Smooth muscle cell (in vitro differentiated cells): ENCODE results near the gene CNTN1. TPM values are rescaled to one million over a fixed set of nuclear protein-coding genes. Genes with fewer than 3 reads are reported as not detected.

Experiments used
- DNase-seq: peaks from one replicate; lab custom pipeline; 2025; ENCODE audit not compliant: unreplicated experiment; lab: John Stamatoyannopoulos, UW
- H2AFZ ChIP-seq: fragments of 200-600 bp; sonication (generic); 2 replicates; pipeline ENCODE4 v1.6.0; 2016; ENCODE audit warnings: antibody characterized with exemption, low read depth, mild to moderate bottlenecking
- H3F3A ChIP-seq: fragments of 200-600 bp; sonication (generic); 2 replicates; pipeline ENCODE4 v1.6.0; 2017; ENCODE audit warnings: antibody characterized with exemption, low read depth
- H3K27ac ChIP-seq: fragments of 200-600 bp; sonication (generic); 2 replicates; pipeline ENCODE4 v1.5.1; 2016; ENCODE audit warnings: low read depth, mild to moderate bottlenecking
- H3K27me3 ChIP-seq: fragments of 200-600 bp; sonication (generic); 2 replicates; pipeline ENCODE4 v1.6.1; 2016; ENCODE audit warnings: low read depth, mild to moderate bottlenecking
- H3K36me3 ChIP-seq: fragments of 200-600 bp; sonication (generic); 2 replicates; pipeline ENCODE4 v1.5.1; 2016; ENCODE audit warnings: low read depth
- H3K4me1 ChIP-seq: fragments of 200-600 bp; sonication (generic); 2 replicates; pipeline ENCODE4 v1.5.1; 2016; ENCODE audit warnings: low read depth
- H3K4me2 ChIP-seq: fragments of 200-600 bp; sonication (generic); 2 replicates; pipeline ENCODE4 v1.6.0; 2016; ENCODE audit warnings: mild to moderate bottlenecking
- H3K4me3 ChIP-seq: fragments of 200-600 bp; sonication (generic); 2 replicates; pipeline ENCODE4 v1.5.1; 2016; ENCODE audit warnings: mild to moderate bottlenecking
- H3K79me2 ChIP-seq: fragments of 200-600 bp; sonication (generic); 2 replicates; pipeline ENCODE4 v1.6.0; 2016; ENCODE audit warnings: low read depth, mild to moderate bottlenecking
- H3K9ac ChIP-seq: fragments of 200-600 bp; sonication (generic); 2 replicates; pipeline ENCODE4 v1.6.0; 2016; ENCODE audit warnings: low read depth
- H3K9me3 ChIP-seq: fragments of 200-600 bp; sonication (generic); replicated peaks from 2 replicates; pipeline ENCODE4 v1.5.1; 2016; ENCODE audit warnings: low read depth
- H4K20me1 ChIP-seq: fragments of 200-600 bp; sonication (generic); 2 replicates; pipeline ENCODE4 v1.6.0; 2016; ENCODE audit warnings: low read depth
- WGBS: methylation state at CpG from one replicate; pipeline ENCODE4 v1.1.7; 2016; ENCODE audit warnings: low lambda C conversion rate; 5-methylcytosine and 5-hydroxymethylcytosine counted together
- polyA plus RNA-seq: library from polyadenylated mRNA; unstranded; fragments of >200 nt; fragmentation: Nextera tagmentation; extraction: Ambion mirVana; gene quantifications from 2 replicates; pipeline ENCODE4 v1.2.1, GENCODE V29; 2016
- total RNA-seq: library from RNA; depleted of rRNA; stranded (reverse); fragments of >200 nt; gene quantifications from 2 replicates; pipeline ENCODE4 v1.2.3, GENCODE V29; 2014
- TF ChIP-seq, protein P1 (sequence below): fragments of 200-600 bp; sonication (generic); IDR thresholded peaks from 2 replicates; pipeline ENCODE4 v1.5.1; 2017; ENCODE audit warnings: borderline replicate concordance, mild to moderate bottlenecking, antibody characterized with exemption; ENCODE audit not compliant: insufficient read depth, poor library complexity, severe bottlenecking

The CNTN1 gene
- total and polyA plus RNA-seq, 2 experiments from 2014 or later, result 0.37 to 0.94 TPM

DNA sequence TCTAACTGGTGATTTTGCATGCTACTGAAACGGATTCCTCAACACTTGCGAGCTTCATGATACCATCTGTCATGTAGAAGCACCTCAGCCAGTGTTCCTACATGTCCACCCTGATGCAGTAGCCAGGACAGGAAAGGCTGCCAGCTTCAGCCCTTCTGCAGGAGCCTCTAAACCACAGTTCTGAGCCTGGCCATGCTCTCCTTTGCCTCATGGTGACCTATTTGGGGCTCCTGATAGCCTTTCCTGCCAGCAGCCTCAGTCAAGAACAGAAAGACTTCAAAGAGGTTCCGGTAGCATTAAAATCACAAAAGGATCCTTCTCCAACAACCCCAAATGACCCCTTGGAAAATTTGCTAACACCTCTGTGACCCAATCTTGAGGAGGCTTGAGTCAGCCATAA, 96.0 kb downstream of the CNTN1 start:
- H3K27ac ChIP-seq, result no peak overlapping the region
- no peak overlapping the region for H3K4me3 ChIP-seq
- H2AFZ ChIP-seq, result no peak overlapping the region
- TF ChIP-seq, protein P1, sequence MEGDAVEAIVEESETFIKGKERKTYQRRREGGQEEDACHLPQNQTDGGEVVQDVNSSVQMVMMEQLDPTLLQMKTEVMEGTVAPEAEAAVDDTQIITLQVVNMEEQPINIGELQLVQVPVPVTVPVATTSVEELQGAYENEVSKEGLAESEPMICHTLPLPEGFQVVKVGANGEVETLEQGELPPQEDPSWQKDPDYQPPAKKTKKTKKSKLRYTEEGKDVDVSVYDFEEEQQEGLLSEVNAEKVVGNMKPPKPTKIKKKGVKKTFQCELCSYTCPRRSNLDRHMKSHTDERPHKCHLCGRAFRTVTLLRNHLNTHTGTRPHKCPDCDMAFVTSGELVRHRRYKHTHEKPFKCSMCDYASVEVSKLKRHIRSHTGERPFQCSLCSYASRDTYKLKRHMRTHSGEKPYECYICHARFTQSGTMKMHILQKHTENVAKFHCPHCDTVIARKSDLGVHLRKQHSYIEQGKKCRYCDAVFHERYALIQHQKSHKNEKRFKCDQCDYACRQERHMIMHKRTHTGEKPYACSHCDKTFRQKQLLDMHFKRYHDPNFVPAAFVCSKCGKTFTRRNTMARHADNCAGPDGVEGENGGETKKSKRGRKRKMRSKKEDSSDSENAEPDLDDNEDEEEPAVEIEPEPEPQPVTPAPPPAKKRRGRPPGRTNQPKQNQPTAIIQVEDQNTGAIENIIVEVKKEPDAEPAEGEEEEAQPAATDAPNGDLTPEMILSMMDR, result no peak
- H3K4me2 ChIP-seq, result no peak overlapping the region
- H4K20me1 ChIP-seq, result no peaks in the 10 kb centered on the region
- DNase-seq, result no peak
- no peaks in the 10 kb centered on the region for H3K36me3 ChIP-seq
- no peaks in the 10 kb centered on the region for H3K79me2 ChIP-seq
- no peaks in the 10 kb centered on the region for H3F3A ChIP-seq
- H3K9me3 ChIP-seq, result no peaks in the 10 kb centered on the region
- no peak overlapping the region for H3K9ac ChIP-seq
- no peaks in the 10 kb centered on the region for H3K27me3 ChIP-seq
- 63% methylated on average over 3 of the region's 3 CpGs for WGBS
- peaks cover 5% of the 10 kb centered on the region for H3K4me1 ChIP-seq

DNA sequence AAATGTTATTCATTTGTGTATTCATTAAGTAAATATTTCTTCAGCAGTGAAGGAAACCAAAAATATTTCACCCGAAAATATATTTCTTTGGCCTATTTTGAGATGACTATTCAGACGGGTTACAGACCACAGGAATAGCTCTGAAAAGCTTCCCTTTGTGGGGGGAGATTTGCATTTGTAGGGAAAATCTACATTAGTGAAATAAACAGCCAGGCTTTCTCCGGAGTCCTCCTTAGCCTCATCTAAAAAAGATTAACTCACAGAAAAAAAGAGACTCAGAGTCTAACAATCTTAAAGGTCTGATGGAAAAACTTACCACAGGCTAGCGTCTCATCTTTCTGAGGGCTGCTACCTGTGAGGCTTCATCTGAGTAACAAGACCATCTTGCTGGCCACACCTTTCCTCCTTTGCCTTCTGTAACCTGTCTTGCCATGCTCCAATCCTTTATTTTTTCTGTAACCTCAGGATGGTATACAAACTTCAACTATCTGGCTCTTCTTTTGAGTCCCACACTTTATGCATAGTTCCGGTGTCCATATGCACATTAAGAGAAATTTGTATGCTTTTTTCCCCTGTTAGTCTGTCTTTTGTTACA, 100.7 kb downstream of the CNTN1 start:
- no peak for DNase-seq
- H3K9me3 ChIP-seq, result no peaks in the 10 kb centered on the region
- TF ChIP-seq, protein P1, result no peak
- no peak overlapping the region for H3K4me3 ChIP-seq
- no peak overlapping the region for H3K27ac ChIP-seq
- H3K79me2 ChIP-seq, result no peaks in the 10 kb centered on the region
- H3K4me2 ChIP-seq, result no peak overlapping the region
- no peaks in the 10 kb centered on the region for H3K36me3 ChIP-seq
- H2AFZ ChIP-seq, result peak overlapping the region; percentile 80
- H4K20me1 ChIP-seq, result no peaks in the 10 kb centered on the region
- H3K9ac ChIP-seq, result no peak overlapping the region
- no peaks in the 10 kb centered on the region for H3F3A ChIP-seq
- peaks cover 5% of the 10 kb centered on the region for H3K4me1 ChIP-seq
- 30% methylated on average over 5 of the region's 5 CpGs for WGBS
- no peaks in the 10 kb centered on the region for H3K27me3 ChIP-seq

DNA sequence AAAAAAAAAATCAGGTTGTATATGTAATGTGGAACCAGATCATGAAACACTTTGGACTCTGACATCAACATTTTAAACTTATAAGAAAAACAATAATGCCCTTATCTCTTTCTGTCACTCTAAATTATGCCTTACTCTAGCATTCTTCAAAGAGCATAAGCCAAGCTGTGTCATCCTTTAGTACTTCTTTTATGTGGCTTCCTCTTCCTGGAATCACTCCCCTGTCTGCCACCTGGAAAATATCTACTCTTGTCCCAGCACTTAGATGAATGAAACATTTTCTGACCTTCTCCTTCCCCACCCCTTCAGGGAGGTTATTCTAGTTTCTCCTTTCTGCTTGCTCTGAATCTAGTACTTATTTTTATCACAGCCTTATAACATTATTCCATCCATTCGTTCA, 101.2 kb downstream of the CNTN1 start:
- Histone ChIP-seq H3K4me1 (peaks cover 5% of the 10 kb centered on the region), H3K4me2 (no peak overlapping the region), H3K27ac (no peak overlapping the region), H3K9me3 (no peaks in the 10 kb centered on the region), H4K20me1 (no peaks in the 10 kb centered on the region), H3K36me3 (no peaks in the 10 kb centered on the region), H2AFZ (no peak overlapping the region), H3K79me2 (no peaks in the 10 kb centered on the region), H3K4me3 (no peak overlapping the region), H3K9ac (no peak overlapping the region), H3K27me3 (no peaks in the 10 kb centered on the region), H3F3A (no peaks in the 10 kb centered on the region)
- WGBS, result 90% methylated on average over 1 of the region's 1 CpG
- TF ChIP-seq, protein P1, result no peak
- DNase-seq, result no peak

DNA sequence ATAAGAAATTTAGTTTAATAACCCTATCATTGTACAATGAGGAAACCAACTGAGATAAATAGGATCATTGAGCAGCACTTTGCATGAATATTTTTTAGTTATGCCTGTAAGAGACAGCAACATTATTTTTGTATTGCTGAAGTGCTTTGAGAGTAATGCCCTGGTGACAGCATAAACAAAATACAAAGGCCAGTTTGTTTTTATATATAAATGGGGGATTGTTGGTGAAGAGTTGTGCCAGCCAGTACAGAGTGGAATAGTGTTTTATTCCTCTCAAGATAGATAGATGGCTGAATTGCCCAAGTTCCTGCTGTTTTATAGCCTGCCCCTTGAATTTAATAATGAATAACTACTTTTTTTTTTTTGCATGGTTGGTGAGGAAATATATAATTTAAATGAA, 101.8 kb downstream of the CNTN1 start:
- no peak overlapping the region for H3K4me2 ChIP-seq
- H3K4me3 ChIP-seq, result no peak overlapping the region
- H3K27ac ChIP-seq, result no peak overlapping the region
- H3F3A ChIP-seq, result no peaks in the 10 kb centered on the region
- TF ChIP-seq, protein P1, result no peak
- no peaks in the 10 kb centered on the region for H4K20me1 ChIP-seq
- no peak overlapping the region for H3K9ac ChIP-seq
- no peaks in the 10 kb centered on the region for H3K79me2 ChIP-seq
- no peak overlapping the region for H2AFZ ChIP-seq
- H3K27me3 ChIP-seq, result no peaks in the 10 kb centered on the region
- no peak for DNase-seq
- H3K4me1 ChIP-seq, result peaks cover 5% of the 10 kb centered on the region
- H3K36me3 ChIP-seq, result no peaks in the 10 kb centered on the region
- no peaks in the 10 kb centered on the region for H3K9me3 ChIP-seq
